Astrocyte (in vitro differentiated cells and primary cell): ENCODE data around the gene GMPS. TPM values are rescaled to one million over a fixed set of nuclear protein-coding genes. Genes with fewer than 3 reads are reported as not detected.

Source experiments
- DNase-seq: peaks from one replicate; pipeline ENCODE4 v3.0.0-alpha.2; 2010; ENCODE audit warnings: low read depth
- FAIRE-seq: peaks from 2 replicates; lab custom pipeline; 2011; peaks lifted over from hg19 to GRCh38; lab: Jason Lieb, UNC
- H2AFZ ChIP-seq: 2 replicates; pipeline ENCODE4 v1.6.0; 2012; ENCODE audit warnings: low read depth, low read length, inconsistent platforms
- H3K27ac ChIP-seq: 2 replicates; pipeline ENCODE4 v1.5.1; 2011; ENCODE audit warnings: low read depth, low read length, inconsistent platforms
- H3K27me3 ChIP-seq: 2 replicates; pipeline ENCODE4 v1.6.0; 2011; ENCODE audit warnings: low read length, inconsistent platforms; ENCODE audit not compliant: insufficient read depth
- H3K36me3 ChIP-seq: 2 replicates; pipeline ENCODE4 v1.5.1; 2011; ENCODE audit warnings: low read length, inconsistent platforms; ENCODE audit not compliant: insufficient read depth
- H3K4me1 ChIP-seq: 2 replicates; pipeline ENCODE4 v1.5.1; 2011; ENCODE audit warnings: low read length, inconsistent platforms; ENCODE audit not compliant: insufficient read depth
- H3K4me2 ChIP-seq: 2 replicates; pipeline ENCODE4 v1.6.0; 2012; ENCODE audit warnings: low read length, inconsistent platforms
- H3K4me3 ChIP-seq: 2 replicates; pipeline ENCODE4 v1.5.1; 2011; ENCODE audit warnings: low read depth, mild to moderate bottlenecking, low read length, inconsistent platforms; ENCODE audit not compliant: insufficient read depth
- H3K79me2 ChIP-seq: 2 replicates; pipeline ENCODE4 v1.6.0; 2012; ENCODE audit warnings: mild to moderate bottlenecking, low read length, inconsistent platforms; ENCODE audit not compliant: insufficient read depth
- H3K9ac ChIP-seq: 2 replicates; pipeline ENCODE4 v1.6.0; 2012; ENCODE audit warnings: mild to moderate bottlenecking, low read length, inconsistent platforms
- H3K9me3 ChIP-seq: 2 replicates; pipeline ENCODE4 v1.5.1; 2012; ENCODE audit warnings: low read depth, mild to moderate bottlenecking, low read length, inconsistent platforms; ENCODE audit not compliant: insufficient read depth
- H4K20me1 ChIP-seq: 2 replicates; pipeline ENCODE4 v1.6.0; 2012; ENCODE audit warnings: low read length, inconsistent platforms; ENCODE audit not compliant: insufficient read depth
- H3K27ac Mint-ChIP-seq: one replicate; pipeline ENCODE4 v1.8.0; 2021; ENCODE audit warnings: mild to moderate bottlenecking, mixed read lengths; ENCODE audit not compliant: unreplicated experiment
- H3K27me3 Mint-ChIP-seq: one replicate; pipeline ENCODE4 v1.8.0; 2021; ENCODE audit warnings: low read depth, mixed read lengths; ENCODE audit not compliant: unreplicated experiment
- H3K36me3 Mint-ChIP-seq: one replicate; pipeline ENCODE4 v1.8.0; 2021; ENCODE audit warnings: low read depth, mixed read lengths; ENCODE audit not compliant: unreplicated experiment
- H3K4me1 Mint-ChIP-seq: one replicate; pipeline ENCODE4 v1.8.0; 2021; ENCODE audit warnings: low read depth, mixed read lengths; ENCODE audit not compliant: unreplicated experiment
- H3K4me3 Mint-ChIP-seq: one replicate; pipeline ENCODE4 v1.8.0; 2021; ENCODE audit warnings: mild to moderate bottlenecking, moderate library complexity, mixed read lengths; ENCODE audit not compliant: unreplicated experiment
- H3K9me3 Mint-ChIP-seq: one replicate; pipeline ENCODE4 v1.8.0; 2021; ENCODE audit warnings: mild to moderate bottlenecking, mixed read lengths; ENCODE audit not compliant: unreplicated experiment
- CTCF ChIP-seq: IDR thresholded peaks from 2 replicates; pipeline ENCODE4 v1.5.1; 2011; ENCODE audit warnings: low read depth, mild to moderate bottlenecking, inconsistent platforms, low read length, moderate library complexity; ENCODE audit not compliant: insufficient read depth
- EZH2 ChIP-seq: IDR thresholded peaks from 2 replicates; pipeline ENCODE4 v1.6.1; 2012; ENCODE audit warnings: mild to moderate bottlenecking, low read length, inconsistent platforms; ENCODE audit not compliant: insufficient read depth
- total RNA-seq: library from RNA; stranded (reverse); gene quantifications from 2 replicates; pipeline ENCODE4 v1.2.1, GENCODE V29; 2021

Gene GMPS
- total RNA-seq, 1 donor from 2014 or later = 58.1 TPM

GRCh38 chr3:155906900-155907299 lies 36.5 kb downstream of the GMPS start:
- Mint-ChIP-seq H3K4me3 (no peak overlapping the region), H3K27ac (no peak overlapping the region), H3K36me3 (peaks cover 4% of the 10 kb centered on the region), H3K4me1 (peaks cover 4% of the 10 kb centered on the region), H3K9me3 (no peaks in the 10 kb centered on the region), H3K27me3 (no peaks in the 10 kb centered on the region)
- FAIRE-seq (no peak), DNase-seq (no peak)
- H3K9ac ChIP-seq = no peak overlapping the region
- no peak overlapping the region for H2AFZ ChIP-seq
- peaks cover 2% of the 10 kb centered on the region for H3K79me2 ChIP-seq
- H3K36me3 ChIP-seq = peaks cover 27% of the 10 kb centered on the region
- H4K20me1 ChIP-seq = no peaks in the 10 kb centered on the region
- no peaks in the 10 kb centered on the region for H3K4me1 ChIP-seq
- no peak overlapping the region for H3K4me2 ChIP-seq
- TF ChIP-seq EZH2 (no peak), CTCF (no peak)
- no peak overlapping the region for H3K27ac ChIP-seq
- H3K4me3 ChIP-seq = no peak overlapping the region
- H3K9me3 ChIP-seq = no peaks in the 10 kb centered on the region
- no peaks in the 10 kb centered on the region for H3K27me3 ChIP-seq

- Histone ChIP-seq H3K36me3 (peaks cover 31% of the 10 kb centered on the region), H3K9me3 (no peaks in the 10 kb centered on the region), H3K4me2 (no peak overlapping the region), H4K20me1 (no peaks in the 10 kb centered on the region), H3K4me3 (no peak overlapping the region), H3K9ac (no peak overlapping the region), H3K79me2 (no peaks in the 10 kb centered on the region), H3K4me1 (peaks cover 8% of the 10 kb centered on the region), H3K27me3 (no peaks in the 10 kb centered on the region), H2AFZ (no peak overlapping the region), H3K27ac (no peak overlapping the region)
- no peaks in the 10 kb centered on the region for H3K27me3 Mint-ChIP-seq
- peaks cover 8% of the 10 kb centered on the region for H3K36me3 Mint-ChIP-seq
- FAIRE-seq (no peak), DNase-seq (no peak)
- no peak overlapping the region for H3K27ac Mint-ChIP-seq
- H3K4me1 Mint-ChIP-seq = peaks cover 15% of the 10 kb centered on the region
- no peak overlapping the region for H3K4me3 Mint-ChIP-seq
- no peaks in the 10 kb centered on the region for H3K9me3 Mint-ChIP-seq
- no peak for TF ChIP-seq CTCF
- no peak for TF ChIP-seq EZH2
These were observed 37.6 kb downstream of the GMPS start for GRCh38 chr3:155908086-155908485.

- no peak overlapping the region for H3K4me3 Mint-ChIP-seq
- Histone ChIP-seq H3K9ac (no peak overlapping the region), H3K4me3 (no peak overlapping the region), H3K36me3 (peaks cover 31% of the 10 kb centered on the region), H3K79me2 (no peaks in the 10 kb centered on the region), H4K20me1 (no peaks in the 10 kb centered on the region), H3K4me1 (peaks cover 8% of the 10 kb centered on the region), H2AFZ (no peak overlapping the region), H3K27me3 (no peaks in the 10 kb centered on the region), H3K4me2 (no peak overlapping the region), H3K9me3 (no peaks in the 10 kb centered on the region), H3K27ac (no peak overlapping the region)
- no peaks in the 10 kb centered on the region for H3K27me3 Mint-ChIP-seq
- TF ChIP-seq CTCF (no peak), EZH2 (no peak)
- H3K9me3 Mint-ChIP-seq = no peaks in the 10 kb centered on the region
- FAIRE-seq (no peak), DNase-seq (no peak)
- no peak overlapping the region for H3K27ac Mint-ChIP-seq
- peaks cover 15% of the 10 kb centered on the region for H3K4me1 Mint-ChIP-seq
- H3K36me3 Mint-ChIP-seq = peaks cover 11% of the 10 kb centered on the region
These were observed 38.2 kb downstream of the GMPS start for GRCh38 chr3:155908605-155909004.
